ENCODE measurements around the gene ARHGEF10L.

ARHGEF10L gene

GRCh38 chr1:17662786-17663185 lies 123.3 kb downstream of the ARHGEF10L start:
- H3K4me3 ChIP-seq (replicated peaks; ENCODE audit: insufficient read depth, low read length) = no peak overlapping the region
- no peak for DNase-seq (ENCODE audit: low read depth in 1 of 2, low spot score in 1 of 2)

GRCh38 chr1:17663646-17664045 lies 124.1 kb downstream of the ARHGEF10L start:
- DNase-seq (ENCODE audit: low read depth in 1 of 2, low spot score in 1 of 2) = no peak
- TF ChIP-seq GABPA (IDR thresholded peaks at IDR 0.05; ENCODE audit: low read depth) (no peak), REST (IDR thresholded peaks at IDR 0.05; ENCODE audit: insufficient replicate concordance, low read depth) (no peak), CTCF (IDR thresholded peaks at IDR 0.05; ENCODE audit: insufficient read depth, low read length) (no peak)
- H3K27ac ChIP-seq (replicated peaks) = no peak overlapping the region
- no peaks in the 10 kb centered on the region for H3K27me3 ChIP-seq (ENCODE audit: insufficient read depth, poor library complexity, severe bottlenecking)
- H3K4me3 ChIP-seq (replicated peaks; ENCODE audit: insufficient read depth, low read length) = no peak overlapping the region

More at GRCh38 chr1:17662786-17663185, 123.3 kb downstream of the ARHGEF10L start:
- no peak overlapping the region for H3K27ac ChIP-seq (replicated peaks)
- no peaks in the 10 kb centered on the region for H3K27me3 ChIP-seq (ENCODE audit: insufficient read depth, poor library complexity, severe bottlenecking)
- no peak for TF ChIP-seq SPI1 (IDR thresholded peaks at IDR 0.05; ENCODE audit: borderline replicate concordance, low read depth)
- no peak for TF ChIP-seq GABPA (IDR thresholded peaks at IDR 0.05; ENCODE audit: low read depth)
- TF ChIP-seq POLR2AphosphoS5 (IDR thresholded peaks at IDR 0.05; ENCODE audit: low read depth) = no peak
- no peak for TF ChIP-seq CTCF (IDR thresholded peaks at IDR 0.05; ENCODE audit: insufficient read depth, low read length)
- no peak for TF ChIP-seq REST (IDR thresholded peaks at IDR 0.05; ENCODE audit: insufficient replicate concordance, low read depth)

- Histone ChIP-seq H3K27me3 (ENCODE audit: insufficient read depth, poor library complexity, severe bottlenecking) (no peaks in the 10 kb centered on the region), H3K27ac (replicated peaks) (no peak overlapping the region), H3K4me3 (replicated peaks; ENCODE audit: insufficient read depth, low read length) (no peak overlapping the region)
- TF ChIP-seq SPI1 (IDR thresholded peaks at IDR 0.05; ENCODE audit: borderline replicate concordance, low read depth) = no peak
- TF ChIP-seq CTCF (IDR thresholded peaks at IDR 0.05; ENCODE audit: insufficient read depth, low read length) = no peak
- no peak for TF ChIP-seq REST (IDR thresholded peaks at IDR 0.05; ENCODE audit: insufficient replicate concordance, low read depth)
- no peak for TF ChIP-seq POLR2AphosphoS5 (IDR thresholded peaks at IDR 0.05; ENCODE audit: low read depth)
- TF ChIP-seq GABPA (IDR thresholded peaks at IDR 0.05; ENCODE audit: low read depth) = no peak
- DNase-seq (ENCODE audit: low read depth in 1 of 2, low spot score in 1 of 2) = no peak
These were observed 124.8 kb downstream of the ARHGEF10L start for GRCh38 chr1:17664322-17664721.
